LNCaP clone FGC (cell line): ENCODE results near the gene ABCB4.

Source experiments
- DNase-seq: peaks from one replicate; pipeline ENCODE4 v3.0.0-alpha.2; 2011; ENCODE audit warnings: low read depth
- H3K4me3 ChIP-seq: 2 replicates; pipeline ENCODE4 v1.5.1; 2011; ENCODE audit warnings: mild to moderate bottlenecking, low read depth, low read length, control low read depth
- CTCF ChIP-seq: IDR thresholded peaks from 2 replicates; pipeline ENCODE4 v1.5.1; 2012; ENCODE audit warnings: mild to moderate bottlenecking; ENCODE audit not compliant: control insufficient read depth, insufficient read depth; ENCODE audit errors: extremely low read depth

Gene ABCB4

GRCh38 chr7:87499494-87499893 is 24.0 kb upstream of the ABCB4 start:
- no peak for TF ChIP-seq CTCF
- no peak overlapping the region for H3K4me3 ChIP-seq
- no peak for DNase-seq

DNA sequence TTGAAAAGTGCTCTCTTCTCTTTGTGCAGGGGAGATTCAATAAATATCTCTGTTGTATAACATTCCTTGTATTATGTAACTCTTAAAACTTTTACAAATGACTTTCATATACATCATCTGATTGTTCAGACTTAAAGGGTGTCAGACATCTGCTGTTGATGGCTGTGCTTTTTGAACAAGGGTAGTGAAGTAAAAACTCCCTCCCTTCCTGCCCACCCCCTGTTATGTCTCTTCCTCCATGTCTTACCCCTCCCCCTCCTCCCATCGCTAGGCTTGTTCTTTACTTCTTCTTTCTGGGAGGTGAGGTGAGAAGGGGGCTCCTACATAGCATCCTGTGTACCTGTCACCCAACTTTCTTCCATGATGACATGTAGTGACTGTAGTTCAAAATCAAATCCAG is 23.4 kb upstream of the ABCB4 start:
- DNase-seq = no peak
- no peak for TF ChIP-seq CTCF

DNA sequence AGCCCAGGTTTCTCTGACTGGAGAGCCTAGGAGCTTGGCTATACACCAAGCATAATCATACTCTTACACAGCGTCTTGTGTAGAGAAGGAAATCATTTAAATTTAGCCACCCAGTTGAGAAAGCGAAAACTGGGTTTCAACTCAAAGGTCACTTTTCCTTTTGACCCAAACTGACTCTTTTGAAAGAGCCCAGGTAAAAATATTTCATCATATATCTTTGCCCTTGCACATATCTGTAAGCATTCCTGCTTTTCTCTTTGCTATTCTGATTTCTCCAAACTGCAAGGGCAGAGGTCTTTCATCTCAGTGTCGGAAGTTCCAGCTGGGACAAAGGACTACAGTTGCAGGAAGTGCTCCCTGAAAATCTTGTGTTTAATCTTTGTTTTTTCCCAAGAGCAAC is 22.0 kb upstream of the ABCB4 start:
- no peak for TF ChIP-seq CTCF
- DNase-seq = no peak
- no peak overlapping the region for H3K4me3 ChIP-seq

More for the DNA sequence above, 23.4 kb upstream of the ABCB4 start:
- H3K4me3 ChIP-seq = no peak overlapping the region

- no peak overlapping the region for H3K4me3 ChIP-seq
- TF ChIP-seq CTCF = no peak
- DNase-seq = no peak
Observed at GRCh38 chr7:87495366-87495765, 19.9 kb upstream of the ABCB4 start.

- TF ChIP-seq CTCF = no peak
- DNase-seq = no peak
- H3K4me3 ChIP-seq = no peak overlapping the region
Observed at GRCh38 chr7:87494454-87494853, 19.0 kb upstream of the ABCB4 start.

DNA sequence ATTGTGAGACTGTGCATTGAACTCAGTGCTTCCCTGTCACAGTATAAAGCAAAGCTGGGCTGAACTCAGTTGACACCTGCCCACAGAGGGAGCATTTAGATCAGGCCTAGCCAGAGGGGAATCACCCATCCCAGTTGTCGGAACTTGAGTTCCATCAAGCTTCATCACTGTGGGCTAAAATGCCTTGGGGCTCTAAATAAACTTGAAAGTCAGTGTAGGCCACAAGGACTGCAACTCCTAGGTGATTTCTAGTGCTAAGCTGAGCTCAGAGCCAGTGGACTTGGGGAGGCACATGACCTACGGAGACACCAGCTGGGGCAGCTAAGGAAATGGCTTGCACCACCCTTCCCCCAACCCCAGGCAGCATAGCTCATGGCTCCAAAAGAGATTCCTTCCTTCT is 7.7 kb upstream of the ABCB4 start:
- no peak overlapping the region for H3K4me3 ChIP-seq
- no peak for TF ChIP-seq CTCF
- DNase-seq = no peak

DNA sequence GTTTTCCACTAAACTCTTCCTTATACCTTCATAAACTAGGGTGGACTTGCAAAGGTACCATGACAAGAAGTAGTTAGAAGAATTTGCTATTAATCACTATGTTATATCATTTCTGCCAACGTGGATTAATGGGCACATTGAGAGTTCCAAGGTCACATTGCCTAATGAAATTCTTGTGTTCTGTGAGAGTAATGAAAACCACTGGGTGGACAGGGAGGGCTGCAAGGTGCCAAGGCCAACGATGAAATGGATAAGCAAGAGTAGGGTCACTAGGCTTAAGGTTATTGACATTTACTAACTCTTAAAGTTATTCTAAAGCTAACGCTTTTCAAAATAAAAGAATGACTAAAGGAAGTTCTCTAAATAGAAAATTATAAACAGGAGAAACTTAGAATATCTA is 6.6 kb upstream of the ABCB4 start:
- DNase-seq = no peak
- no peak for TF ChIP-seq CTCF
- H3K4me3 ChIP-seq = no peak overlapping the region
